ENCODE data around the gene KDM2A.
"Not testable (repeated sequence)": the region's sequence is repeated elsewhere in the genome, so short reads cannot be mapped to it uniquely, and the experiment has no call there.

DNA sequence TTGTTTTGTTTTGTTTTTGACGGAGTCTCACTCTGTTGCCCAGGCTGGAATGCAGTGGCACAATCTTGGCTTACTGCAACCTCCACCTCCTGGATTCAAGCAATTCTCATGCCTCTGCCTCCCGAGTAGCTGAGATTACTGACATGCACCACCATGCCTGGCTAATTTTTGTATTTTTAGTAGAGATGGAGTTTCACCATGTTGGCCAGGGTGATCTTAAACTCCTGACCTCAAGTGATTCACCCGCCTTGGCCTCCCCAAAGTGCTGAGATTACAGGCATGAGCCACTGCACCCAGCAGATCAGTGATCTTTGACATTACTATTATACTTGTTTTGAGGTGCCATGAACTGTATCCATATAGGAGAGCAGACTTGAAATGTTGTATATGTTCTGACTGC is 79.7 kb downstream of the KDM2A start:
- TF ChIP-seq CTCF (IDR thresholded peaks at IDR 0.05; ENCODE audit: low read depth, low read length); POLR2A (IDR thresholded peaks at IDR 0.05; ENCODE audit: extremely low read depth, insufficient read length); MYC (IDR thresholded peaks at IDR 0.05; ENCODE audit: low read depth, low read length): not testable (repeated sequence)
- TF ChIP-seq, protein P1, sequence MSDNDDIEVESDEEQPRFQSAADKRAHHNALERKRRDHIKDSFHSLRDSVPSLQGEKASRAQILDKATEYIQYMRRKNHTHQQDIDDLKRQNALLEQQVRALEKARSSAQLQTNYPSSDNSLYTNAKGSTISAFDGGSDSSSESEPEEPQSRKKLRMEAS (IDR thresholded peaks at IDR 0.05; ENCODE audit: low read depth, low read length): not testable (repeated sequence)

Measured in NB4 (cell line).